ENCODE data around the gene ZNF132. TPM values are rescaled to one million over a fixed set of nuclear protein-coding genes. Genes with fewer than 3 reads are reported as not detected.
A peak's percentile ranks its signal among the peaks of the same experiment; 100 is the strongest.
"Not testable (repeated sequence)": the region's sequence is repeated elsewhere in the genome, so short reads cannot be mapped to it uniquely, and the experiment has no call there.

ZNF132 gene
- total and polyA plus RNA-seq, 3 experiments from 2014 or later: 0.97 to 5.2 (median 4.9) TPM

GRCh38 chr19:58416604-58417003, 23.3 kb downstream of the ZNF132 start:
- no peaks in the 10 kb centered on the region for H3K27me3 Mint-ChIP-seq
- Histone ChIP-seq H3K4me1 (ENCODE audit: insufficient read depth, low read length) (no peaks in the 10 kb centered on the region), H3K36me3 (ENCODE audit: insufficient read depth, low read length) (peaks cover 7% of the 10 kb centered on the region), H3K9me3 (ENCODE audit: low read length) (no peaks in the 10 kb centered on the region), H3K27ac (ENCODE audit: low read depth, low read length) (no peak overlapping the region), H3K4me3 (ENCODE audit: low read length) (no peak overlapping the region), H3K27me3 (ENCODE audit: insufficient read depth, low read length, poor library complexity, severe bottlenecking) (no peaks in the 10 kb centered on the region)
- no peak for DNase-seq
- peak overlapping the region in 2 of 8 donors; percentile 21 to 52 for H3K27ac Mint-ChIP-seq
- ChIA-PET CTCF (no interaction called here), POLR2A (no interaction called here)
- H3K9me3 Mint-ChIP-seq: no peaks in the 10 kb centered on the region
- no peaks in the 10 kb centered on the region for H3K4me1 Mint-ChIP-seq
- peaks cover 19 to 48% (median 23%) of the 10 kb centered on the region in 3 donors for H3K36me3 Mint-ChIP-seq
- no peak overlapping the region for H3K4me3 Mint-ChIP-seq

- Histone ChIP-seq H3K9me3 (ENCODE audit: low read length) (no peaks in the 10 kb centered on the region), H3K27me3 (ENCODE audit: insufficient read depth, low read length, poor library complexity, severe bottlenecking) (no peaks in the 10 kb centered on the region), H3K36me3 (ENCODE audit: insufficient read depth, low read length) (no peaks in the 10 kb centered on the region), H3K27ac (ENCODE audit: low read depth, low read length) (peak overlapping the region; percentile 93), H3K4me3 (ENCODE audit: low read length) (peak overlapping the region; percentile 94), H3K4me1 (ENCODE audit: insufficient read depth, low read length) (peaks cover 18% of the 10 kb centered on the region)
- H3K36me3 Mint-ChIP-seq: peaks cover 0 to 7% (median 0%) of the 10 kb centered on the region in 3 donors
- no peaks in the 10 kb centered on the region for H3K27me3 Mint-ChIP-seq
- peak overlapping the region; percentile 94 to 97 (median 96) for H3K4me3 Mint-ChIP-seq
- no peaks in the 10 kb centered on the region for H3K9me3 Mint-ChIP-seq
- CTCF ChIA-PET: interaction anchor here (0.9 to 1.0 kb wide), 2 partner anchors 10 to 104 kb away, joined by 3 to 4 read pairs; no protein-coding TSS in a partner anchor
- H3K4me1 Mint-ChIP-seq: peaks cover 29 to 38% (median 35%) of the 10 kb centered on the region in 3 donors
- POLR2A ChIA-PET: interaction anchor here (0.5 to 1.6 kb wide), 6 partner anchors 31 to 495 kb away, joined by 3 to 10 read pairs (median 3); partner anchors contain the start of genes ZNF132, ZNF497, ZNF8 and ZSCAN22
- peak overlapping the region; percentile 40 to 96 (median 76) for H3K27ac Mint-ChIP-seq
- DNase-seq: no peak
Measured at GRCh38 chr19:58409010-58409790, 30.8 kb downstream of the ZNF132 start.

GRCh38 chr19:58408152-58409009, 31.6 kb downstream of the ZNF132 start, which contains the start of gene ZNF584:
Gene ZNF584 (plus strand): TSS chr19:58408649. CDS start chr19:58409148, 499 bp downstream.
- Mint-ChIP-seq H3K27me3 (no peaks in the 10 kb centered on the region), H3K36me3 (peaks cover 0 to 7% (median 0%) of the 10 kb centered on the region in 3 donors), H3K9me3 (no peaks in the 10 kb centered on the region), H3K4me1 (peaks cover 29 to 38% (median 35%) of the 10 kb centered on the region in 3 donors), H3K4me3 (peak within 1 kb of the TSS; percentile 94 to 97 (median 96)), H3K27ac (peak within 1 kb of the TSS; percentile 94 to 98 (median 96))
- DNase-seq: peak; percentile 90 to 95 (median 91)
- H3K36me3 ChIP-seq (ENCODE audit: insufficient read depth, low read length): no peaks in the 10 kb centered on the region
- ChIA-PET CTCF (interaction anchor here (0.8 to 1.0 kb wide), 3 partner anchors 11 to 104 kb away, joined by 3 to 4 read pairs (median 3); no protein-coding TSS in a partner anchor), POLR2A (interaction anchor here (0.5 to 1.6 kb wide), 10 partner anchors 27 to 494 kb away, joined by 3 to 10 read pairs (median 3); partner anchors contain the start of genes ZNF132, ZNF324B, ZNF497 and ZNF8)
- H3K4me3 ChIP-seq (ENCODE audit: low read length): peak within 1 kb of the TSS; percentile 94
- H3K27ac ChIP-seq (ENCODE audit: low read depth, low read length): peak within 1 kb of the TSS; percentile 93
- peaks cover 18% of the 10 kb centered on the region for H3K4me1 ChIP-seq (ENCODE audit: insufficient read depth, low read length)
- no peaks in the 10 kb centered on the region for H3K27me3 ChIP-seq (ENCODE audit: insufficient read depth, low read length, poor library complexity, severe bottlenecking)
- H3K9me3 ChIP-seq (ENCODE audit: low read length): no peaks in the 10 kb centered on the region

GRCh38 chr19:58407658-58408151, 32.2 kb downstream of the ZNF132 start:
- Mint-ChIP-seq H3K4me3 (peak overlapping the region; percentile 94 to 97 (median 96)), H3K9me3 (no peaks in the 10 kb centered on the region), H3K4me1 (peaks cover 29 to 42% (median 35%) of the 10 kb centered on the region in 3 donors), H3K27ac (peak overlapping the region; percentile 94 to 98 (median 96)), H3K36me3 (peaks cover 0 to 7% (median 0%) of the 10 kb centered on the region in 3 donors), H3K27me3 (no peaks in the 10 kb centered on the region)
- H3K4me3 ChIP-seq (ENCODE audit: low read length): peak overlapping the region; percentile 94
- no peaks in the 10 kb centered on the region for H3K9me3 ChIP-seq (ENCODE audit: low read length)
- DNase-seq: no peak
- H3K27me3 ChIP-seq (ENCODE audit: insufficient read depth, low read length, poor library complexity, severe bottlenecking): no peaks in the 10 kb centered on the region
- H3K27ac ChIP-seq (ENCODE audit: low read depth, low read length): peak overlapping the region; percentile 93
- ChIA-PET CTCF (no interaction called here), POLR2A (interaction anchor here (0.5 to 1.6 kb wide), 7 partner anchors 26 to 167 kb away, joined by 3 to 10 read pairs (median 3); partner anchors contain the start of genes ZNF132, ZNF324B, ZNF497 and ZNF837)
- H3K4me1 ChIP-seq (ENCODE audit: insufficient read depth, low read length): peaks cover 18% of the 10 kb centered on the region
- no peaks in the 10 kb centered on the region for H3K36me3 ChIP-seq (ENCODE audit: insufficient read depth, low read length)

- peaks cover 0 to 4% (median 0%) of the 10 kb centered on the region in 3 donors for H3K36me3 Mint-ChIP-seq
- Histone ChIP-seq H3K36me3 (ENCODE audit: insufficient read depth, low read length) (no peaks in the 10 kb centered on the region), H3K9me3 (ENCODE audit: low read length) (no peaks in the 10 kb centered on the region), H3K27ac (ENCODE audit: low read depth, low read length) (peak overlapping the region; percentile 93), H3K4me1 (ENCODE audit: insufficient read depth, low read length) (peaks cover 20% of the 10 kb centered on the region), H3K27me3 (ENCODE audit: insufficient read depth, low read length, poor library complexity, severe bottlenecking) (no peaks in the 10 kb centered on the region), H3K4me3 (ENCODE audit: low read length) (peak overlapping the region; percentile 94)
- no peak for DNase-seq
- no peaks in the 10 kb centered on the region for H3K9me3 Mint-ChIP-seq
- H3K4me3 Mint-ChIP-seq: peak overlapping the region; percentile 94 to 97 (median 96)
- no peaks in the 10 kb centered on the region for H3K27me3 Mint-ChIP-seq
- ChIA-PET POLR2A (interaction anchor here (0.5 to 1.1 kb wide), 3 partner anchors 45 to 168 kb away, joined by 3 to 4 read pairs (median 3); partner anchors contain the start of gene ZNF324B), CTCF (no interaction called here)
- H3K4me1 Mint-ChIP-seq: peaks cover 29 to 42% (median 35%) of the 10 kb centered on the region in 3 donors
- peak overlapping the region; percentile 84 to 98 (median 96) for H3K27ac Mint-ChIP-seq
Measured at GRCh38 chr19:58406818-58407657, 32.9 kb downstream of the ZNF132 start.

GRCh38 chr19:58403920-58404478, 36.0 kb downstream of the ZNF132 start:
- H3K27me3 ChIP-seq (ENCODE audit: insufficient read depth, low read length, poor library complexity, severe bottlenecking); H3K36me3 ChIP-seq (ENCODE audit: insufficient read depth, low read length); H3K9me3 ChIP-seq (ENCODE audit: low read length); H3K27me3 Mint-ChIP-seq; CTCF ChIA-PET; H3K4me3 ChIP-seq (ENCODE audit: low read length); H3K27ac ChIP-seq (ENCODE audit: low read depth, low read length); DNase-seq; H3K9me3 Mint-ChIP-seq; H3K36me3 Mint-ChIP-seq: not testable (repeated sequence)
- peaks cover 26% of the 10 kb centered on the region for H3K4me1 ChIP-seq (ENCODE audit: insufficient read depth, low read length)
- Mint-ChIP-seq H3K4me3 (peak overlapping the region in 1 of 7 donors; percentile 70), H3K27ac (peak overlapping the region in 2 of 8 donors; percentile 66 to 83), H3K4me1 (peaks cover 29 to 46% (median 30%) of the 10 kb centered on the region in 3 donors)
- POLR2A ChIA-PET: interaction anchor here (0.7 kb wide), 1 partner anchor 47 kb away, joined by 8 read pairs; the partner anchor contains the start of gene ZNF324B

Data from CD8-positive, alpha-beta memory T cell (primary cell).